ENCODE measurements around the gene MUC4.

GRCh38 chr3:195802261-195802701 lies 9.4 kb downstream of the MUC4 start:
- TF ChIP-seq CTCF (IDR thresholded peaks at IDR 0.05; ENCODE audit: low read depth, low read length, missing input control), result no peak
- TF ChIP-seq RAD21 (IDR thresholded peaks at IDR 0.05), result no peak
- TF ChIP-seq YY1 (IDR thresholded peaks at IDR 0.05), result no peak
- TF ChIP-seq EGR1 (IDR thresholded peaks at IDR 0.05; ENCODE audit: low read depth in 2 of 2), result no peak

Data from liver (tissue), 3 donors.